Right kidney (tissue), 1 donor: ENCODE results near the gene SPATA24.
A peak's percentile ranks its signal among the peaks of the same experiment; 100 is the strongest.
"Not testable (repeated sequence)": the region's sequence is repeated elsewhere in the genome, so short reads cannot be mapped to it uniquely, and the experiment has no call there.

Experiments
- DNase-seq: peaks from one replicate; pipeline ENCODE4 v3.0.0-alpha.2; 2016

SPATA24 gene

DNA sequence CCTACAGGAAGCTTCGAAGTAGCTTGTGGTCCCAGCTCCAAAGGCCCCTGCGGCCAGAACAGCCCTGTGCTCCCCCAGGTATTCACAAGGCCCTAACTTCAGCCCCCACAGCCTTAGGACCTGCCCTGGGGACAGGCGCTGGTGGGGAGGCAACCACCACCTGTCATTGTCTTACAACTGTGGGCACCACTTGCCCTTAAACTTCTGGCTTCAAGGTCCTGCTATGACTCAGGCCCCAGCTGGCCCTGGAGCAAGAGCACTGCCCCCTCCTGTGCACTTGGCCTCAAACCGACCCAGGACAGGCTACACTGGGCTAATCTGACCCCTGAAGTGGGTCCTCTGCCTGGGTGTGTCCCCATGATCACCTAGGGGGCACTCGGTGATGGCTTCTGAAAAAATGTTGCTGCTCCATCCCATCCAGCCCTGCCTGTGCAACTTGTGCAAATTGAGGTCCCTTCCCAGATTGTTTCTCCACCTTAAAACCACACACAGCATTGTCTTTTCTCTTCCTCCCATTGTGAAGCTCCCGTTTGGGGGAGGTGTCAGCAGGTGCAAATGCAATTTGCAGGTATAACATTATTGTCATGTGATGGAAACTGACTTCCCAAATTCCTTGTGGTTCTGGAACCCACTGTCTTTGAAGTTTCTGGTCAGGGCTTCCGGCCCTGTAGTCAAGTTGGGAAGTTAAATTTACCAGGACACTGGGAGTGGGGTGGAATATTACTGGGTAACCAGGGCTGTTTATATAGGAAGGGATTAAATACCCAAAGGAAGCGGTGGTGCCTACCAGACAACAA is 7.8 kb downstream of the SPATA24 start:
- no peak for DNase-seq

DNA sequence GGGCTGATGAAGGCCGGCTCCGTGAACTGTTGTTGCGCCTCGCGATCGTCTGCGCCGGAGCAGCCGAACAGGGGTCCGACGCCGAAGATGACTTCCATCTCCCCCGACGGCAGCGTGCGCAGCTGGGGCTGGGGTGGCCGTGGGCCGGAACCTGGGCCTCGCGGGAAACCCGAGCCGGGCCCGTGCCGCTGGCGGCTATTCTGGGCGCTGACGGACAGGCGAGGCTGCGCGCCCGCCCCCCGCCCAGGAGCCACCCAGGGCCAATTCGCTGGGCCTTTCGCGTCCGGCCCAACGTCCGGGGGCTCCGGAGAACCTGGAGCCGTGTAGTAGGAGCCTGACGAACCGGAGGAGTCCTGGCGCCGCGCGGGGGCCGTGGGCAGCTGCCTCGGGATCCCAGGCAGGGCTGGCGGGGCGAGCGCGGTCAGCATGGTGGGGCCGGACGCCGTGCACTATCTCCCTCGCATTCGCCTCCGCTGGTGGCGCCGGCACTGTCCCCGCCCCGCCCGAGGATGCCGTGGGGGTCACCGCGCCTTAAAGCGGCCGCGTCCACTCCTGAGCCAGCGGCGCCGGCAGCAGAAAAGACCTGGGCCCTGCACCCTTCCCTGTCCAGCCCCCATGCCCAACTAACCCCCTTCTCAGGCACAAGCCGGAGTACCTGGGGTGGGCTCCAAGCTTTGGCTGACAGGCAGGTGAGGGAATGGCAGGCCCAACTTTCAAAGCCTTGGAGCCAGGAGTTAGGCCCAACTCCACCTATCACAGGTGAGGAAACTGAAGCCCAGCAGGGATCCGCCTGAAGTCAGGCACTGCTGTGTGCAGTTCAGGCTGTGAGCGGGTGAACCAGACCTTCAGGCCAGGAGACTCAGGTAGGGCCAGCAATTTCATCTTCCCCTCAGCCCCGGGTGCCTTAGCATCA is 9.0 kb downstream of the SPATA24 start, which contains the start of gene PROB1:
Gene PROB1 (minus strand): TSS at position 451 of the 913 bp plus-strand sequence. CDS start 23 bp downstream, at position 428.
- DNase-seq, result peak; percentile 72

DNA sequence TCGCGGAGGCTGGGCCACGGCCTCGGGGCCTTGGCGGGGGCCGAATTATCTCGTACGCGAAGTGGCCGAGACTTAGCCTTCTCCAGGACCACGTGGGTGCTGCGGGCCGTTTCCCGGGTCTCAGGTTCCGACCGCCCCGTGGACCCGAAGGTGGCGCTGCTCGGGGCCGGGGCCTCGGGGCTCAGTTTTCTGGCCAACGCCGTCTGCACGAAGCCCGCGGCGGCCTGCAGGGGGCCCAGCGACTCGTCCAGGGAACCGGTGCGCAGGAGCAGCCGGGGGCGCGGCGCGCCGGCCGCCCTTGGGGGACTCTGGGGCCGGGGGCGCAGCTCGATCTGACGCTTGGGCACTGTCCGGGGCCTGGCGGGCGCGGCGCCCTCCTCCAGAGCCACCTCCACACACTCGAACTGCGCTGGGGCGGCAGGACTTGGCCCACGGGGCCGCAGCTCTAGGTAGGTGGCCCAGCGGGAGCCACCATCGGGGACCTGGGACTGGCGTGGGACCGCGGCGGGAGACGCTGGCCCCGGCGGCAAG is 9.7 kb downstream of the SPATA24 start:
- peak; percentile 75 for DNase-seq

DNA sequence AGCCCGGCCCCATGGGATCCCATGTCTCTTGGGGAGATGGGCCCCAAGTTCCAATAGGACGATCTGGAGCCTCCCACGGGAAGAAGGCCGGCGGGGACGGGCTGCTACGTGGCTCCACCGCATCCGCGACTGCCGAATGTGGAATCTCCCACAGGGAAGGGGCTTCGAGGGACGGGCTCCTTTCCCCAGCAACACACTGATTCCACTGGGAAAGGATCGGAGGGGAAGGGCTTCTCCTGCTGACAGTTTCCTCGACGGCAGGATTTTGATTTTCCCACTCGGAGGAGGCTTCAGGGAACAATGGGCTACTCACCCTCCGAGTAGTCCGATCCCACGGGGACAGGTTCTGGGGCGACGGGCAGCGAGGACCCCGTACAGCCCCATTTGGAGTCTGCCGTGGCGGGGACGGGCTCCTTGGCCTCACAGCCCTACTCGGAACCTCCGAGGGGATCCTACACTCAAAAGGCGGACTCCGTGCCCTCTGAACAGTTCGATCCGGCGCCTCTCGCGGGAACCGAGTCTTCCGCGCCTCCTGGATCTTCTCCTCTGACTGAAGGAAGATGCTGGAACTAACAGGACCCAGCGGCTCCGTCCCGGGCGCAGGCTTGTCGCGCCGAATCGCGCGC is 10.3 kb downstream of the SPATA24 start:
- DNase-seq, result peak; percentile 72

DNA sequence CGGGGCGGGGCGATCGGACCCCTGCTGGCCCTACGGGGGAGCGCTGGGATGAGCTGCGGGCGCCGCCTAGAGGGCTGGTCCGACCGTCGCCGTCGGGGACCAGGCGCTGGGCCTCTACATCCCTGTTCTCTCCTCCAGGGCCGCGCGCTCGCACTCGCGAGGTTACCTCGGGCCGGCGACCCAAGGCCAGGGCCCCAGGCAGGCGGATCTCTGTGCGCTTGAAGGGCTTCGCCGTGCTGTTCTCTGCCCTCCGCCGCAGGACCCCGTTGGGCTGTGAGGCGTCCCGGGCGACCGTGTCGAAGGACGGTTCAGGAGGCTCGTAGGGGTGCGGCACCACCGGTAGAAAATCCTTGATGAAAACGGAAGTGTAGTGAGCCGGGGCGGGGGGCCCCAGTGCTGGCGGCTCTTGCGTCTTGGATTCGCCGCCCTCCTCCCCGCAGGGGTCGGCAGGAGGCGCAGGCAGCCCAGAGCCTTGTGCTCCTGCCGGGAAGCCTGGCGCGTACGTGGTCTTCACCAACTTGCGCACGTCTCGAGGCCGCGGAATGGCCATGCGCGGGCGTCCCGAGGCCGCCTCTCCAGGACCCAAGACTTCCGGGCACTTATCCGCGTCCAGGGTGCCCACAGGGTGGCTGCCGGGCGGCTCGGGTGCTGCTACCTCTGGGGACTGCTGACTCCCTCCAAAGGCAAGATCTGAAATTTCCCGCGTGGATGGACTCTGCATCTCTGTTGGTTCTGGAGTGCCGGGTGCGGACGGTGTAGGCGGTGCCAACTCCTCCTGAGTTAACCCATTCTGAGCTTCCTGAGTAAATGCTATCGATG is 11.0 kb downstream of the SPATA24 start:
- peak; percentile 81 for DNase-seq

DNA sequence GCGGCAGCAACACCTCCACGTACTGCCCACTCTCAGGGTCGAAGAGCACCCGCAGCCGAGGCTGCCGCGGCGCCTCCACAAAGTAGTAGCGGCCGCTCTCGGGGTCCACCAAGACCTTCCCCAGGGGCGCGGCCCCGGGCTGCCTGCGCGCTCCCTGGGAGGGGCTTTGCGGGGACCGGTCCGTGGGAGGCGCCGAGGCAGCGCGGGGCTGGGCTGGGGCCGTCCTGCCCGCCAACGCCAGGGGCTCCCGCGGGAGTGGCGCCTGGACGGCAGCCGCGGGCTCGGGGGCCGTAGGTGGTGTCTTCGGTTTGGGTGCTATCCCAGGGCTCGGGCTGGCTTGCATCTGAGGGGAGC is 11.6 kb downstream of the SPATA24 start:
- DNase-seq, result peak; percentile 77

DNA sequence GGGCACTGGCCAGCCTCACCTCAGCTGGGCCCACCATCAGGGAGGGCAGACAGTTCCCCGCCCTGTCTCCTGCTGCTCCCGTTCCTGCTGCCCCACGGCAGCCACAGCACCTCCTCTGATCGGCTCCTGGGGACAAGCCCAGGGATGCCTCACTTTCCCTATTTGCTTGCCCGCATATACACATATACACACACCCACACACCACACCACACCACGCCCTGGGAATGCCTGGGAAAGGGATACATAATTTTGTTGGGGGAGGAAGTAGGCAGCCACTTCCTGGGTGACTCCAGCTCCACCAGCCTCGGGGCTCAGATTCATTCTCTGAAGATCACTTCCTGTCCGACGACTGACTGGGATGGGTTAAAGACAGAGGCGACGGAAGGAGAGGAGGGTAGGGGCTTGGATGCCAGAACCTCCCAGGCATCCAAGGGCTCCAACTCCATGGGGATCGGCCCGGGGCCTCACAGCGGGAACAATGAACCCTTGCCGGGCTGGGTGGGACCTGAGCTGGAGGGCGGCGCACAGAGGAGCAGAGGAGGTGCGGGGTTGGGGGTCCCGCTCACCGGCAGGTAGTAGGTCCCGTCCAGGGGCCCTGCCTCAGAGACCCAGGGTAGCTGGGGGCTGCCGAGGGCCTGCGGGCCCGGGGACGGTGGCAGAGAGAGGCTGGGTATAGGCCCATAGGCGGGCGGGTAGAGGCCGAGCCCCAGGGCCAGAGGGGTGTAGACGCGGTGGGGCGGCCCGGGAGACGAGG is 12.1 kb downstream of the SPATA24 start:
- no peak for DNase-seq

DNA sequence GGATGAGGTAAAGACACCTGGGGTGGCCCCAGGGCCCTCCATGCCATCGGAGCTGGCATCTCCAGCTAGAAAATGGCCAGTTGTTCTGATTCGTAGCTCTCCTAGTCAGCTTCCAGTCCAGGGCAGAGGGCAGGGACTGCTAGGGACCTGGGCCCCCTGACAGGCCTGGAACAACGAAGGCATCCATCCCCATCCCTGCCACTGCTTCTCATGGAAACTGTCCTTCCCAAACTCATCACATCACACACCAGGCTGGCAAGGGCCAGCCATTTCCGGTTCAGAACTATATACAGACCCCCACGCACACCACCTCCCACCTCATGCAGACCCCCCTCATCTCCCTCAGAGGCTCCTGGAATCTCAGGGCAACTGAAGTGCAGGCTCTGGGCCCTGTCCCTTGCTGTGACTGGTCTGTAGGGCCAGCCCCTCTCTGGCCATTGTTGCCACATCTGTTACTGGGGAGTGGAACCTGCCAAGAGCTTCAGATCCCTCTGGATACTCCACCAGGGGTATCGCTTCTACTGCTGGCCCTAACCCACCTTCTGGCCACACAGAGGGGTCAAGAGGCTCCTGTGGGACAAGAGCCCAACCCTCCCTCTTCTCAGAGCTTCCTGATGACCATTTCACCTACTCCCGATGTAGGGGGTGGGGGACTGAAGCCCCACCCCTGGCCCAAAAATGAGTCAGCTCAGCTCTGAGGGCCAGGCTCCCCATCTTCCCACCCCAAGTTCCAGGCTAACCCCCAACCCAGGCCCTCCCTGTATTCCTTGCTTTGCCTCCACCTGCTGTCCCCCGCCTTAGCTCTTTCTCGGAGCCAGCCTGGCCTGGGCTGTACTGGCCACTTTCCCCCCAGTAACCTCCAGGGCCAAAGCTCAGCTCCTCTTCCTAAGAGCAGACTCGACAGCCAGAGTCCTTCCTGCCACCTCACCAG is 13.0 kb downstream of the SPATA24 start:
- DNase-seq, result no peak

DNA sequence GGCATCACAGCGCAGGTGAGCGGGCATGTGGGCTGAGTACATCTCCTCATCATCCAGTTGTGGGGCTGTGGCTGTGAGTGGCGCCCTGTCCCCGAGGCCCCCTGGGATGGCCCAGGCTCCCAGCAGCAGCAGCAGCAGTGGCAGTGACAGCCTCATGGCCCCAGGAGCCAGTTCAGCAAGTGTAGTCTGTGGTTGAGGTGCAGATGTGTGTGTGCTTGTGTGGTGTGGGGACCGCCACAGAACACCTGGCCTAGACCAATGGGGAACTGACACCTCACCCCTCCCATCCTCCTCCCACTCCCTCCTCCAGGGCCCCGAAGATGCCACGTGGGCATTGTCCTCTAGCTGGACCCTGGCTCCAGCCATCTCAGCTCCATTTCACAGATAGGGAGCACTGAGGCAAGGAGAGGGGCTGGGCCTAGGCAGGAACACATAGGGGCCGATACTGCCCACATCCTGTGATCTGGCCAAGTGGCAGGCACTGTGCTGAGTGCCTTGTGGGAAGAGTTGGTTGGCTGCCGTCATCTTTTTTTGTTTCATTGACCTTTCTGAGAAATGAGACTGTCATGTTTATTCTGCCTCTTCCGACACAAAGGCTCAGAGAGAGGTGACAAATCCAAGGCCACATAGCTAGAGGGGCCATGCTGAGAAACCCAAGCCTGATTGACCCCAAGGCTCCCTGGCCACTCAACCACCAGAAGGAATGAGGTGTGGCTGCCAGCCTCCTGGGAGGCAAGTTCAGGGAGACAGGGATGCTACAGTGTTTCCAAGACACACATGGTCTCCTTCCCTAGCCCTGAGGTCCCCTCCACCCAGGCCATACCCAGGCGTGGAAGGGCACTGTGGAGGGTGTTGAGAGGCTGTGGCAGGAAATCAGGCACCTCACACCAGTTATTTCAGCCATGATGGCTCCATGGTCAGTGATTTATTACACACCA is 13.9 kb downstream of the SPATA24 start, which contains the start of gene MZB1:
Gene MZB1 (minus strand): TSS at position 213 of the 938 bp plus-strand sequence. CDS start 57 bp downstream, at position 156.
- DNase-seq, result no peak

DNA sequence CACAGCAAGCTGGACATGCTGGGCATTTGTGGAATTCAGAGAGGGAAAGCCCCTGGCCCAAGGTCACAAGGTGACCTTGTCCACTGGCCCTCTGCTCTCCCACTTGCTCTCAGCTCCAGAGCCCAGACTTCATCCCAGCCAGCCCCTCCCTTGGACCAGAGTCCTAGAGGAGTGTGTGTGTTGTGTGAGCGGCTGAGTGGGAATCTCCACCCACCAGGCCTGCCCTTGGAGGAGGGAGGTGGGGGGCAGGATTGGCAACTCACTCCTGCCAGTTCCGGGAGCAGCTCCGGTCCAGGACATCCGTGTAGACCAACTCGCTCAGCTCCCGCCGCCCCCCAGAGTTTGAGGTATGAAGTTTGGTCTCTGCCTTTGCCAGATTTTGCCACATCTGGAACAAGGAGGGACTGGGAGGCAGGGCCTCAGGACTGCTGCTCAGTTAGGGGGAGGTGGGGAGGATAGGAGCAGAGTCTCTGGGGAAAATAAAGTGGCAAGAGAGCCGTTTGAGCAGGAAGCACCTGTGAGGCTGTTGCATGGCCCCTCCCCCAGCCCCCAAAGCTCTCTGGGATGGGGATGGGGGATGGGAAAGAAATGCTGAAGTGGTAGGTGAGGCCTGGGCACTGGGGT is 15.6 kb downstream of the SPATA24 start:
- DNase-seq, result peak; percentile 43

DNA sequence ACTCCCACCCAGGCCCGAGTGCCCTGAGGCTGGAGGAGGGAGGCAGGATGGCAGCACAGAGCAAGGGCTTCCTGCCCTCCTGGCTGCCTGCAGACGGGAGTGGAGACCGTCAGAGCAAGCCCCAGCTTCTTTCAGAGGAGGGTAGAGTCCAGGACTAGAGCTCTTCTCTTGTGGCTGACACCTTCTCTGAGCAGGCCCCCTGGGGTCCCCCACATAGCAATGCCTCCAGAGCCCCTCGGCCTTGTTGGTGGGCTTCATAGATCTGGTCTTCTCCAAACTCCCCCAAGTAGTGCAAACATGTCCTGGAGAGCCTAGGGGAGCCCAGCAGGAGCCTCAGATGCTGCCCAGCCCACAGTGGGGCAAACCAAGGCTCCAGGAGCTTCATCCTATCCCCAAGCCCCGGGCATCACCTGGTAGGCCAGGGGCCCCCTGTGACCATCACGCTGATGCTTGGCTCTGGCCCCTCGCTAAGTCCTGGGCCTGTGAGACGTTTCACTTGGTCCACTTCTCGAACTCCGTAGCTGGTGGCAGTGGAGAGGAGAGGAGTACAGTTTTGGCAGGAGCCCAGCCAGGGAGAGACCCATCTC is 16.2 kb downstream of the SPATA24 start:
- DNase-seq, result no peak

DNA sequence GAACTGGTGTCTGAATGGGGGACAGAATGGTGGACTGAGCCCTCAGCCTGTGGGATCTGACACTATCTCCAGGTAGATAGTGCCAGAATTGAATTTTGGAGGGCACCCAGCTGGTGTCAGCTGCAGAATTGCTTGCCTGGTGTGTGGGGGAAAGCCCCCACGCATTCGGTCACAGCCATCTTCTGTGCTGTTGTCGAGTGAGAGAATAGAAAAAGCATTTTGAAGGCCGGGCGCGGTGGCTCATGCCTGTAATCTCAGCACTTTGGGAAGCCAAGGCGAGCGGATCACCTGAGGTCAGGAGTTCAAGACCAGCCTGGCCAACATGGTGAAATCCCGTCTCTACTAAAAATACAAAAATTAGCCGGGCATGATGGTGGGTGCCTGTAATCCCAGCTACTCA is 16.9 kb downstream of the SPATA24 start:
- not testable (repeated sequence) for DNase-seq

DNA sequence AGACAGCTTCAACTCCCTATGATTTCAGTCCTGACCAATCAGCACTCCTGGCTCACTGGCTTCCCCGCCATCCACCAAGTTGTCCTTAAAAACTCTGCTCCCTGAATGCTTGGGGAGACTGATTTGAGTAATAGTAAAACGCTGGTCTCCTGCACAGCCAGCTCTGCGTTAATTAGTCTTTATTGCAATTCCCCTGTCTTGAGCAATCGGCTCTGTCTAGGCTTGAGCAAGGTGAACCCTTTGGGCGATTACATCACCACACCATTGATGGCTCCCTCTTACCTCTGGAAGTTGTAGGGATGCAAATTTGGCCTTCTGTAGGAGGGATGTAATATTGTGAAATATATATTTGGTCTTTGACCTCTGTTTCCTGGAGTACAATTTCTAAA is 17.8 kb downstream of the SPATA24 start:
- no peak for DNase-seq

DNA sequence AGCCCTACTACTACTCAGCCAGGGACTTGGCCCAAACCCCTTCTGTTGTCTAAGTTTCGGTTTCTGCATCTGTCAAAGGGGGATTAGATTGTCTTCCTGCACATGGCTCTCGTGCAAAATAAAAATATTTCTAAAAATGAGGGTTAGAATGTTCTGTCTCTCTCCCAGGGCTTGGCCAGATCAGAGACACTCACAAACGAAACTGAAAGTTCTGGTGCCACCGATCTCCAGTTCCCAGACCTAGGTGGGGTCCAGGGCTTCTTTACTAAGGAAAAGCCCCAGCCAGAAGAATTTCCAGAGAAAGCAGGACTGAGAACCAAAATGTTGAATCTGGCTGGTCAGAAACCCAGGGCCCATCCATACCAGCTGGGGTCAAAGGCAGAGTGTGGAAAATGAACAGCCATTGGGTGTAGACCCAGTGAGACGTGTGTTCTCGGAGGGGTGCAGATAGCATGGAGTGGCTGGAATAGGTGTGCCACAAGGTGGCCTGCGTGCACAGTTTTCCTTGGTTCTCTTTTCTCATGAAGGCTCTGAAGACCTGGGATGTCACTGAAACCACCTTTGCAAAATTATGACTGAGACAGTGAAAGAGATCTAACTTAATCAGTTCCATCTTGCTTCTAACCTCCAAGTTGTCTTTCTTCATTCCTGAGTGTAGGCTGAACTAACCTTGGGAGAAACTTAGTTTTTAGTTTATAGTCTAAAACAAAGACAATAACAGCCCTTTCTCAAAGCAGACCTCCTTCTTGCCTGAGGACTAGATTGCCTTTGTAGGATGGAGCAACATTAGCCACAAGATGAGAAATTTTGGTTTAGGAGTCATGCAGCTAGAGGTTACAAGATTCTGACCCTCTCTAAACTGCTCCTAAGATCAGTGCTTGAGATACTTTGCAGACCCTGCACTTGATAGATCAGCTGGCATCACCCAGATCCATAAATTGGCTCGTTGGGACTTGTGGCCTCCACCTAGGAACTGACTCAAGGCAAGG is 18.5 kb downstream of the SPATA24 start:
- DNase-seq, result no peak

DNA sequence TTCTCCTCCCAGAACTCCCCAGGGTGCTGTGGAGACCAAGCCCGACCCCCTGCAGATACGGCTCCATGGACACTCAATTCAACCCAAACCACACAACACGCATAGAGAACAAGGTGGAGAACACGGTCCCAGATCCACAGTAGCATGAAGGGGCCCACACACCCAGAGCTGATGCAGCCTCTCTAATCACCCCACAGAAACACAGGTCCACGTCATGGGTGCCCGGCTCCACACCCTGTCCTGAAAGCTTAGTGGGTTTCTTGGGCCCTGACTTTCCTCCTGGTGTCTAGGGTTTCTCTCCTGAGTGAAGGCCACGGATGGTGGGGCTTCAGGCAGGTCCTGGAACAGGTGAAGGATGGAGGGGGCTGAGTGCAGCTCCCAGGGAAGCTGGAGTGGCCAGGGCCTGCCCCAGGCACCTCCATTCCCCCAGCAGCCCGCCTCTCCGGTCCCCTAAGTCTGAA is 19.3 kb downstream of the SPATA24 start:
- no peak for DNase-seq

DNA sequence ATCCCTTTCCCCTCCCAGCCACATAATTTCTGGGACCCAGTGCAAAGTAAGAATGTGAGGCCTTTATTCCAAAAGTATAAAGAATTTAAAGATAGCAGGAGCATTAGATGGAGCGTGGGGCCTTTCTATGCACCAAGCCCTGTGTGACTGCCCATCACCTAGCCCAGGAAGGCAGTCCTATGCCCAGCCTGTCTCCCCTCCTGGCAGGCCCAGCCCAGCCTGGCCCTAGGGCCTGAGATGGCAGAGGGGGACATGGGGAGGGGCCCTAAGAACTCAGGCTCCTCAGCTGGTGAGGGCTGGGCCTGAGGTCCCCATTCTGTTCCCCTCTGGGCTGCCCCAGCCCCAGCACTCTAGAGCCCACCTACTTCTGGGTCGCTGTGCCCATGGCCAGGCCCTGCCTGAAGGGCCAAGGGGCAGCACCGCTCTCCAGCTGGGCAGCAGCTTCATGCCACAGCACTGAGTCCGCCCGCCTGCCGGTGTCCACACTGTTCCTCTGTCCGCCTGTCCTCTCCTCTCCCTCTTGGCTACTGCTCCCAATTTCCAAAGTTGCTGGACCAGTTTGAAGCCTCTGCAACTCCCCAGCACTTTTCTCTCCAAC is 19.8 kb downstream of the SPATA24 start:
- no peak for DNase-seq
